Fibroblast of mammary gland (primary cell): ENCODE data around the gene STK39.

Experiments used
- DNase-seq: peaks from one replicate; pipeline ENCODE4 v3.0.0-alpha.2; 2010; ENCODE audit warnings: low read depth
- H3K4me3 ChIP-seq: 2 replicates; pipeline ENCODE4 v1.5.1; 2011; ENCODE audit warnings: low read depth, mild to moderate bottlenecking, low read length, moderate library complexity; ENCODE audit not compliant: control insufficient read depth
- TF ChIP-seq, protein P1 (sequence below): conservative IDR thresholded peaks from 2 replicates; pipeline ENCODE4 v1.5.1; 2011; ENCODE audit warnings: low read depth, low read length, inconsistent platforms; ENCODE audit not compliant: control insufficient read depth, insufficient read depth

Gene STK39

DNA sequence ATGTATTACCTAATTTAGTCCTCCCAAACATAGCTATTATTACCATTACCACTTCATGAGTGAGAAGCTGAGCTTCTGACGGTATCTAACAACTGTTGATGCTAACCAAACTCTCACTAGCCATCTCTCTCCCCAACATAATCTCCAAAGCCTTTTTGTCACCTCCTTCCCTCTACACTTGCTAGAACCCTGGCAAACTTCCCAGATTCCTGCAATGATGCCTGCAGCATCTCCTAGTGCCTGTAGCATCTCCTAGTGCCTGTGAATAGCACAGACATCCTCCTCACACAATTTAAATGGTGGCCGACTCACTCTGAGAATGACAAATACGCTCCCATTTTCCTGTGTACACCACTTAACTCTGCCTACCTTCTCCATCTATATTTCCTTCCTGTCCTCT lies 126.7 kb downstream of the STK39 start:
- no peak overlapping the region for H3K4me3 ChIP-seq
- TF ChIP-seq, protein P1, sequence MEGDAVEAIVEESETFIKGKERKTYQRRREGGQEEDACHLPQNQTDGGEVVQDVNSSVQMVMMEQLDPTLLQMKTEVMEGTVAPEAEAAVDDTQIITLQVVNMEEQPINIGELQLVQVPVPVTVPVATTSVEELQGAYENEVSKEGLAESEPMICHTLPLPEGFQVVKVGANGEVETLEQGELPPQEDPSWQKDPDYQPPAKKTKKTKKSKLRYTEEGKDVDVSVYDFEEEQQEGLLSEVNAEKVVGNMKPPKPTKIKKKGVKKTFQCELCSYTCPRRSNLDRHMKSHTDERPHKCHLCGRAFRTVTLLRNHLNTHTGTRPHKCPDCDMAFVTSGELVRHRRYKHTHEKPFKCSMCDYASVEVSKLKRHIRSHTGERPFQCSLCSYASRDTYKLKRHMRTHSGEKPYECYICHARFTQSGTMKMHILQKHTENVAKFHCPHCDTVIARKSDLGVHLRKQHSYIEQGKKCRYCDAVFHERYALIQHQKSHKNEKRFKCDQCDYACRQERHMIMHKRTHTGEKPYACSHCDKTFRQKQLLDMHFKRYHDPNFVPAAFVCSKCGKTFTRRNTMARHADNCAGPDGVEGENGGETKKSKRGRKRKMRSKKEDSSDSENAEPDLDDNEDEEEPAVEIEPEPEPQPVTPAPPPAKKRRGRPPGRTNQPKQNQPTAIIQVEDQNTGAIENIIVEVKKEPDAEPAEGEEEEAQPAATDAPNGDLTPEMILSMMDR: no peak
- no peak for DNase-seq

DNA sequence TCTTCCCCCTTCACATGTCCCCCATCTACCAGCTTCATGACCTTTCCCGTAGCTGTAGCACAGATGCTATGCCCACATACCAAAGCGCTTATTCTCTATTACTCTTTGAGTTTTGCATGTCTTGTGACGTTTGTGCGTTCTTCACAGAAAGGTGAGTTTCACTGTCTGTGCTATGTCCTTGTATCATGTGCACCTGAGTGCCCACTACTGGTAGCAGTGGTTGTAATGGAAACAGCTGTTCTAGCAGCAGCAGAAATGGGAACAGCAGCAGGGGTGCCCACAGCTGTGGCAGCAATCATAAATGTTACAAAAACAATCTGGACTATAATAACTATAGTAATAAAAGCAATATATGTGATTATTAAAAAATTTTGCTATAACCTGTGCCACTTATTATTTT lies 127.1 kb downstream of the STK39 start:
- TF ChIP-seq, protein P1: no peak
- no peak for DNase-seq

DNA sequence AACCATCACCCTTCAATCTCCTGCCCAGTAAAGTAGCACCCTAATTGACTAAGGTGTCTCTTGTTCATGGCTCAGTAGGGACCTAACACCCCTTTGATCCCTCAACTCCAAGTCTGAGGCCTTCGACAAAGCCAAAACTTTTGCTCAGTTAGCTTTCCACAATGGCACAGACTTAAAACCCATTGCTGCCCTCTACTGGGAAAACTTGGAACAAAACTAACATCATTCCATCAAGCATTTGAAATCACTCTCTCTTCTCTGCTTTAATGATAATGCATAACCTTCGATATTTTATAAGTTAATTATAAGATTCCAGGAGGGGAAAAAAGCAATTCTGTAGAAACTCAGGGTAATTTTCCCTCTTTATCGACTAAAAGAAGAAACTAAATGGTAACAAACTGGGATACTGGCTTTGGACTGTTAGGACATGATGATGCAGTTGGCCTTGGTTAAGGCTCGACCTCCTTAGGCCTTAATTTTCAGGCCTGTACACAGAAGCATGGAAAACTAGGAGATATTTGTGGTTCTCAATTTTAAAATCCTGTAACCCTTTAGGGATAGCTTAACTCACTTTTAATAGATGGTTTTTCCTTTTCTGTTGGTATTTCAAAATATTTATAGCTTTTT lies 127.8 kb downstream of the STK39 start:
- peak; percentile 76 for DNase-seq
- no peak overlapping the region for H3K4me3 ChIP-seq
- TF ChIP-seq, protein P1: peak; percentile 73

More for the DNA sequence above, 127.1 kb downstream of the STK39 start:
- no peak overlapping the region for H3K4me3 ChIP-seq

DNA sequence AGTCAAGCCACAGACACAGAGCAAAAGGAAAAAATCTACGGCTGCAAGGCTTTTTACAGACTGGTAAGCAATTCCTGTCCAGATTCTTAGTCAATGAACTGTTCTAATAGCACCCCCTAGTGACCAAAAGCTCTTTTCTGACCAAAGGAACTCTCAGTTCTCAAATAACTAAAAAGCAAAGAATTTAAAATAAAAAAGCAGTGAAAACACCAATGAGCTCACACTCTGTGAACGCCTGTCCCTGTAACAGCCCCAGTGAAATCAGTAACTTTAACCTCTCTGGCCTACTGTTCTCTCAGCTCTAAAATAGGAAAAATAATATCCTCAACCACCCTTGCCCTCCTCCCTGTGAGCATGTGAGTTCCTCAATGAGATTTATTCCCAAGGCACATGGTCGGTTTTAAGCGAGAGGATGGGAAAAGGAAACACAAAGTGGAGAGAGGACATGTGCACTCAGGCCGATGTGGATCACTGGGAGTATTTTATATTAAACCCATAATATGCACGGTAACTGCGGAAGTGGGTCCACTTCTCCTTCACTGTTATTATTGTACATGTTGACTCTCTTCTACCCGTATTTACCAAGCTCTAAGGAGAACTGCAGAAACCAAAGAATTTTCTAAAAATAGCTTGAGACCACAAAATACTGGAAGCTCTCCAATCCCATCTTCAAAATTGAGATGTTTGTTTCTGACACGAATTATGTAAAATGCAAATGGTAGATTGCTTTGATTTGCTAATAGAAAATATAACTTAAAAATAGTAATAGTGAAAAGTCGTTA lies 128.5 kb downstream of the STK39 start:
- no peak overlapping the region for H3K4me3 ChIP-seq
- peak; percentile 78 for DNase-seq
- TF ChIP-seq, protein P1: peak; percentile 68

DNA sequence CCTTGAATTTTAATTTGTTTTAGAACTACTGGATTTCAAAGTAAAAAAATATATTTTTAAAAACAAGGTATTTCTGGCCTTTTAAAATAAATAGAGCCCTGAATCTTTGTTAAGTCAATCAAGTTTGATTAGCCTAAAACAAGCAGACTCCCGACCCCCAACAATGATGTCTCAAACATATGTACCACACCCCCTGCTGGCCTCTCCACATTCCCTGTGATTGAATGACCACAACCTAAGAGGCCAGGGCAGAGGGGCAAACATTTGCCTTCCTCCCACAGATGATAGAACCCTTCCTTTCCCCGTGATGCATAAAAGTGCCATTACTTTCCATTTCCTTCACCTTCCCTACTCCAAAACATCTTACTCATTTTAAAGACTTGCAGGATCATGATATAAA lies 130.9 kb downstream of the STK39 start:
- DNase-seq: no peak
- TF ChIP-seq, protein P1: peak; percentile 5
- no peak overlapping the region for H3K4me3 ChIP-seq

DNA sequence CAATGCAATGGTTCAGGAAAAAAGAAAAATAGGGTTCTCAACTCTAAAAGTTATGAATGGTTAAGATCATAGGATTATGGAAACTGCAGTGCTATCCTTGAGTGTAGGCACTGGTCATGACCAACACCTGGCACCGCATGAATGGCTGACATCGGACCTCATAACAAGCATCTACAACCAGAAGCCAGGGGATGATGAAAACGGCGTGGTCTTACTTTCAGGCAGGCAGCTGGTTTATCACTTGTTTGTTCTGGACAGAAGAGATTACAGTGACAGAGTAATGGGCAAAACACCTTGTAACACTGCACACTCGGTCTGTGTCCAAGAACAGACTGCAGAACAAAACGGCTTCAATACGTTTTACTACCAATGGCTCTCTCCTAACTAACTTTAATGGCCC lies 132.8 kb downstream of the STK39 start:
- TF ChIP-seq, protein P1: no peak
- no peak for DNase-seq
- no peak overlapping the region for H3K4me3 ChIP-seq
